NCI-H187 treated with DMSO at 0.1 percent for 48 hours (cell line): ENCODE results near the gene TRIM26.
"Not testable (repeated sequence)": the region's sequence is repeated elsewhere in the genome, so short reads cannot be mapped to it uniquely, and the experiment has no call there.

Experiments used
- DNase-seq: peaks from one replicate; lab custom pipeline; 2025; lab: John Stamatoyannopoulos, UW

Gene TRIM26

DNA sequence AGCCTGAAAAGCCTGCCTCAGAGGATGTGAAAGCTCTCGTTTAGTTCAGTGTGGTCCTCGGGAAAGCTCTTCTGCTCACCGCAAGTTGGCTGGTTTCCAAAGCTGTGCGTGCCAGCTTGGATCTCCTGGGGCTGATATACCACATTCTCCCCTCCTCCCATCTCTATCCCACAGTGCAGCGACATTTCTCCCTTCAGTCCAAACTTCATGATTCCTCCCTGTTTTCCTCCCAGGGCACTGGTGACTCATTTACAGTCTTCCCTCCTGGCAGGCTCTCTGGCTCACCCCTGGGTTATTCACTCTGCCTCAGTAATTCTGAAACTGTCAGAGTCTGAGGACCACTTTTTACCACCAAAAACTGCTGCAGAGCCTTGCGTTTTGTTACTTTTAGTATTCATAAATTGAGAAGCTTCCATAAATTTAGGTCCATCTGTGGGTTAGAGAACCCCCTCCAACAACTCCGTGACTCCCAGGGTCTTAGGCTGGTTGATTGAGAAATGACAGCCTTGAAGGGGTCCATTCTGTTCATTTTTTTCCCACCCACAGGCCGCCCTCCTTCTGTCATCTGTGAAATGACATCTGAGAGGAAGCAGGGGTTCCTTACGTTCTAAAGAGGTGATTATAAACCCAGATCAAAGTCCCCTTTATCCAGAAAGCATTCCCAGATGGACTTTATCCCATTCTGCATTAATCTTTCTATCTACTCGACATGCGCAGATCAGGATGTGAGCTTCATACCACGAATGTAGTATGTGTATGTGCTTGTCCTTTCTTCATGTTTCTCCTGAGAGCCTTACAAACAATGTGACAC is 58.3 kb downstream of the TRIM26 start:
- DNase-seq, result no peak

DNA sequence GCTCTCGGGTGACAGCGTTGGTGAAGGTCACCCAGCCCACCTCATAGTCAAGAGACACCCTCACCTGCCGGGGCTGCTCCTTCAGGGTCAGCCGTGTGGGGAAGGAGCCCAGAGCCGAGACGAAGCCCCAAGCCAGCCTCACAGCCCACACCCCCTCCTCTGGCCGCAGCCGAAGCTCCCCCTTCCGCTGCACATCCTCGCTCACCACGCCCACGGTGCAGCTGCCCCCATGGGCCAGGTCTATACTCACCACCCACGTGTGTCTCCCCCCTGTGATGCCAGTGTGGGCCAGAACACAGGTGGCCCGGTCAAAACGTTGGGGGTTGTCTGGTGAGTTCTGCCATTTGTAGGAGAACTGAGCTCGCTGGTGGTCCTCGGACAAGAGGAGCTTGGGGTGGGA is 59.1 kb downstream of the TRIM26 start:
- no peak for DNase-seq

GRCh38 chr6:30152910-30153610 is 60.1 kb downstream of the TRIM26 start:
- DNase-seq, result no peak

- DNase-seq, result no peak
These were observed 61.1 kb downstream of the TRIM26 start for GRCh38 chr6:30152016-30152673.

DNA sequence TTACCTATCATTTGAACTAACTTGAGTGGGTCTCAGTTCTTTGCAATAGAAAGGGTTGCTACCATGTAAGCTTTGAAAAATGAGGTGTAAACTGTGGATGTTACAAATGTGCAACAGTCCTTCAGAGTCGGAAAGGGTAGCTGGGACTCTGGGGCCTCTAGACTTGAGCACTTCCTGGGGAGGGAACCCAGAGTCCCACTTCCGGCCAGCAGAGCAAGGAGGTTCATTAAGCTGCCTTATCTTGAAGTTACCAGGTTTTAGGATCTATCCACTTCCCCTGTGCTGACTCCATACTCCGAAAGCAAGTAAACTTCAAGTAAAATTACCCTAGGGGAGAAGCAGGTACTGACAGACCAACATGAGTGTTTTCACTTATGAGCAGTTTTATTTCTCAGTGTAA is 61.6 kb downstream of the TRIM26 start:
- no peak for DNase-seq

DNA sequence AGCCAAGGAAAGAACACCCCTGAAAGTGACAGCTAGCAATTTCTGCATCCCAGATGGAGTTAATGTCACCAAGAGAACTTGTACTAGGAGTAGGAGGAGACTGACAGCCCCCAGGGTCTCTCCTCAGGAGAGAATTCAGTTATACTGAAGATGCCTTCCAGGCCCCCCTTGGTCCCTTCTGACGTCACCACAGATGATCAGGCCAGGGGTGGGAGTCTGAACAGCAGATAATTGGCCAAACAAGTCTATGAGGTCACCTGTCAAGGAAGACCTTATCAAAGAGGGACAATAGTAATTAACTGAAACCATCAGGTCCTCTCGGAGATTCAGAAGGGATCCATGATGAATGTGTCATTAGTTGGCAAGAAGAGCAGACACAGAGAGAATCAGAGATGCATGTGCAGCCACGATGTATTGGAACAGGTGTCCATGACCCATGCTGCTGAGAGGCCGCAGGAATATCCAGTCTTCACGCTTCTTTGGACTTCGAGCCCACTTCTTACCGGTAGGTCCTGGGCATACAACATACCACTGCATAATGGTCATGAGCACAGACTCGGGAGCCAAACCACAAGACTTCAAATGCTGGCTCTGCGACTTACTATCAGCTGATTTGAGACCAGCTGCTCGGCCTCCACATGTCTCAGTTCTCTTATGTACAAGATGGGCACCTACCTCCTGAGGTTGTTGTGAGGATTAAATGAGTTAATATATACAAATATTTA is 62.4 kb downstream of the TRIM26 start:
- no peak for DNase-seq

GRCh38 chr6:30149858-30150550 is 63.2 kb downstream of the TRIM26 start:
- no peak for DNase-seq

DNA sequence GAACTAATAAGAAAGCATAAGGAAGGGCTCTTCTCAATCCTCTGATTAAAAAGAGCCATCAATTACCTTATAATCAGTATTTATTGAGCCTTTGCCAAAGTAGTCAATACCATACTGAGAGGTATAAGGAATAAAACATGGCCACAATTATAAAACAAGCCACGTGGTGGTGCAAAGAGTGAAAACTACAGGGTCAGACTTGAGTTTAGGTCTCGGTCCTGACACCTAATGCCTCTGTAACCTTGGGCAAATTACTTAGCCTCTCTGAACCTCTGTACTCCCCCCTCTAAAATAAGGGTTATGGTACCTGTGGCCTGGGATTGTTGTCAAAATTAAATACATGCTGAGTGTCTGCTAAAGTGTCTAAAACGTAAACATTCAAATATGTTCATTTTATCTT is 64.0 kb downstream of the TRIM26 start:
- DNase-seq, result no peak

- no peak for DNase-seq
These were observed 66.1 kb downstream of the TRIM26 start for GRCh38 chr6:30147096-30147495.

- no peak for DNase-seq
These were observed 67.4 kb downstream of the TRIM26 start for GRCh38 chr6:30145818-30146217.

DNA sequence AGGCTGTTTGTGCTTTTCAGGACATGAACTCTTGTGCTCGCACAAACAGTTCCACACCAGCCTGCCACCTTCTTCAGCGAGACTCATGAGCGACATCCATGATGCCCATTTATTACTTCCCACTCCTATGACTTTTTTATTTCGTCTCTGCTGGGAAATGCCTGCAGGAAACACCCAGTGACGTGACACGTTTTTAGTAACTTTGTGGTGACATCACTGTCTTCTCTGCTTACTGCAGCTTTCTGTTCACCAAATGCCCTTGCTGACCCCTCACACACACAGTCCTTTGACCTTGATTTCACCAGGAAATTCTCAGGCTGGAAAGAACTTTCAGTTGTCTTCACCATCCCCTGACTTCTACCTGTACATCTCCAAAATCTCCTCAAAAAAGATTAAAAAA is 68.4 kb downstream of the TRIM26 start:
- DNase-seq, result no peak

GRCh38 chr6:30143780-30144179 is 69.4 kb downstream of the TRIM26 start:
- no peak for DNase-seq

GRCh38 chr6:30142665-30143064 is 70.5 kb downstream of the TRIM26 start:
- DNase-seq, result no peak

DNA sequence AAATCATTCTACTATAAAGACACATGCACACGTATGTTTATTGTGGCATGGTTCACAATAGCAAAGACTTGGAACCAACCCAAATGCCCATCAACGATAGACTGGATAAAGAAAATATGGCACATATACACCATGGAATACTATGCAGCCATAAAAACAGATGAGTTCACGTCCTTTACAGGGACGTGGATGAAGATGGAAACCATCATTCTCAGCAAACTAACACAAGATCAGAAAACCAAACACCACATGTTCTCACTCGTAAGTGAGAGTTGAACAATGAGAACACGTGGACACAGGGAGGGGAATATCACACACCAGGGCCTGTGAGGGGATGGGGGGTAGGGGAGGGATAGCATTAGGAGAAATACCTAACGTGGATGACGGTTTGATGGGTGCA is 73.0 kb downstream of the TRIM26 start:
- not testable (repeated sequence) for DNase-seq

- no peak for DNase-seq
These were observed 76.5 kb downstream of the TRIM26 start for GRCh38 chr6:30136570-30137286.

DNA sequence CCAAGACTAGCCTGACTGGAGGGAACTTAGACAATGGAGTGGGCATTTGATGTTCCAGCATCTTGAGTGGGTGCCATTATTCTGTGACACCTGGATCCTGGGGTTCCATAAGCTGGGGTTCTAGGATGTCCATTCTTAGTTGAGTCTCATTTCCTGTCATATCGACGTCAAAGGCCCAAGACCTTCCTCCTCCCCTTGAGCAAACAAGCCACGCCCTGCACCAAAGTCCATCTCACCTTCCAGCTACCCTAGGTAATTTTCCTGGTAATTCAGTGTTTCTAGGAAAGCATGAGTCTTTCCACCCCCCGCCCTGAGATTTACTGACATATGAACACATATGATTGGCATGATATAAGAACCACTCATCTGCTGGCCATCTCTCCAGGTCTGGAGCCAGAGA is 77.4 kb downstream of the TRIM26 start, which contains the start of gene TRIM40:
Gene TRIM40 (plus strand): TSS at position 384 of the 400 bp plus-strand sequence. CDS start 897 bp downstream, outside the sequence.
- DNase-seq, result no peak

- DNase-seq, result no peak
These were observed 78.1 kb downstream of the TRIM26 start for GRCh38 chr6:30135147-30135546.
